Colonic mucosa (tissue), 4 donors: ENCODE measurements around the gene MAN2A2. TPM values are rescaled to one million over a fixed set of nuclear protein-coding genes. Genes with fewer than 3 reads are reported as not detected.

Source experiments
- DNase-seq: peaks from one replicate; pipeline ENCODE4 v3.0.0-alpha.2; 2020
- H3K27ac ChIP-seq: fragments of 200-600 bp; one replicate; pipeline ENCODE4 v1.8.0; 2021
- H3K27me3 ChIP-seq: fragments of 200-600 bp; one replicate; pipeline ENCODE4 v1.8.0; 2021
- H3K36me3 ChIP-seq: fragments of 200-600 bp; one replicate; pipeline ENCODE4 v1.8.0; 2021
- H3K4me1 ChIP-seq: fragments of 200-600 bp; one replicate; pipeline ENCODE4 v1.8.0; 2021; ENCODE audit warnings: mild to moderate bottlenecking
- H3K4me3 ChIP-seq: fragments of 200-600 bp; one replicate; pipeline ENCODE4 v1.8.0; 2021
- H3K9ac ChIP-seq, 2 donors: one replicate each; pipeline ENCODE4 v1.7.0; 2013; ENCODE audit warnings: control low read depth in 2 of 2, low read depth in 2 of 2, low read length in 2 of 2
- H3K9me3 ChIP-seq: fragments of 200-600 bp; one replicate; pipeline ENCODE4 v1.8.0; 2021
- CTCF ChIP-seq: fragments of 200-600 bp; IDR thresholded peaks from one replicate; pipeline ENCODE4 v1.8.0; 2022; ENCODE audit warnings: antibody characterized with exemption, mild to moderate bottlenecking
- intact Hi-C: fragments of 100-400 bp; cut with DNase I; formaldehyde crosslinking; loops from one replicate; pipeline ENCODE4 v1.14.1; 2022
- total RNA-seq, 2 donors: library from RNA; stranded (reverse); fragmentation: NEBNext Ultra II Directional in 1 of 2; extraction: Animal tissue kit (Norgen Biotek cat#: 25700) in 1 of 2; gene quantifications; one replicate each; pipeline ENCODE4 v1.2.1, GENCODE V29; 2021
- donor health status: healthy.
- donor health status: DM: no; HTN: no; CAD: no.
- donor health status: DM: no; HTN: no; CAD: no.

MAN2A2 gene
- total RNA-seq, 2 donors from 2014 or later: 34.2 to 66.4 TPM

- intact Hi-C loops: no loop called here
- Histone ChIP-seq H3K36me3 (no peaks in the 10 kb centered on the region), H3K9me3 (no peaks in the 10 kb centered on the region), H3K27ac (no peak overlapping the region), H3K27me3 (no peaks in the 10 kb centered on the region), H3K4me3 (no peak overlapping the region), H3K9ac (no peak overlapping the region), H3K4me1 (peaks cover 4% of the 10 kb centered on the region)
- no peak for DNase-seq
- TF ChIP-seq CTCF: no peak
Observed at GRCh38 chr15:90860450-90860849, 42.7 kb upstream of the MAN2A2 start.

GRCh38 chr15:90860942-90861675 lies 42.0 kb upstream of the MAN2A2 start:
- no peak for TF ChIP-seq CTCF
- H3K27ac ChIP-seq: no peak overlapping the region
- DNase-seq: peak; percentile 54
- intact Hi-C loops: no loop called here
- H3K27me3 ChIP-seq: no peaks in the 10 kb centered on the region
- no peak overlapping the region for H3K9ac ChIP-seq
- H3K4me3 ChIP-seq: no peak overlapping the region
- no peaks in the 10 kb centered on the region for H3K36me3 ChIP-seq
- H3K4me1 ChIP-seq: peaks cover 4% of the 10 kb centered on the region
- no peaks in the 10 kb centered on the region for H3K9me3 ChIP-seq

GRCh38 chr15:90862487-90862886 lies 40.6 kb upstream of the MAN2A2 start:
- intact Hi-C loops: no loop called here
- no peak overlapping the region for H3K27ac ChIP-seq
- no peak for DNase-seq
- H3K27me3 ChIP-seq: no peaks in the 10 kb centered on the region
- peaks cover 4% of the 10 kb centered on the region for H3K4me1 ChIP-seq
- H3K36me3 ChIP-seq: no peaks in the 10 kb centered on the region
- no peak overlapping the region for H3K9ac ChIP-seq
- TF ChIP-seq CTCF: no peak
- no peaks in the 10 kb centered on the region for H3K9me3 ChIP-seq
- no peak overlapping the region for H3K4me3 ChIP-seq

GRCh38 chr15:90862964-90863778 lies 39.9 kb upstream of the MAN2A2 start:
- no peak for DNase-seq
- Histone ChIP-seq H3K4me1 (peaks cover 4% of the 10 kb centered on the region), H3K27ac (no peak overlapping the region), H3K9me3 (no peaks in the 10 kb centered on the region), H3K4me3 (no peak overlapping the region), H3K9ac (no peak overlapping the region), H3K27me3 (no peaks in the 10 kb centered on the region), H3K36me3 (no peaks in the 10 kb centered on the region)
- intact Hi-C loops: no loop called here
- TF ChIP-seq CTCF: no peak

GRCh38 chr15:90863987-90864386 lies 39.1 kb upstream of the MAN2A2 start:
- Histone ChIP-seq H3K4me3 (no peak overlapping the region), H3K9me3 (no peaks in the 10 kb centered on the region), H3K27me3 (no peaks in the 10 kb centered on the region), H3K4me1 (peaks cover 7% of the 10 kb centered on the region), H3K27ac (no peak overlapping the region), H3K9ac (no peak overlapping the region), H3K36me3 (no peaks in the 10 kb centered on the region)
- no peak for DNase-seq
- no peak for TF ChIP-seq CTCF
- intact Hi-C loops: no loop called here
